IMR-90 (cell line): ENCODE measurements around the gene ATP9B. TPM values are rescaled to one million over a fixed set of nuclear protein-coding genes. Genes with fewer than 3 reads are reported as not detected.

Source experiments
- ATAC-seq: fragments of 200-7000 bp; cut with Tn5 transposase; 2 replicates; pipeline ENCODE4 v1.9.1; 2020; ENCODE audit warnings: low read depth, mild to moderate bottlenecking, moderate library complexity
- BruUV-seq: library from RNA; stranded (reverse); fragments of 400-500 nt; replicated peaks from 2 replicates; lab custom pipeline; 2021; lab: Mats Ljungman, UMichigan
- CTCF ChIA-PET: fragments of 300-600 bp; formaldehyde crosslinking; extraction: SDS; loops from one replicate; lab custom pipeline; 2021; ENCODE audit warnings: antibody characterized with exemption; lab: Yijun Ruan, JAX
- POLR2A ChIA-PET: fragments of 300-600 bp; sonication (Branson Sonifier 250); formaldehyde crosslinking; loops from one replicate; lab custom pipeline; 2022; ENCODE audit warnings: antibody characterized with exemption; ENCODE audit not compliant: unreplicated experiment; lab: Charles Lee
- DNase-seq: peaks from one replicate; pipeline ENCODE4 v3.0.0; 2013
- H2AFZ ChIP-seq: replicated peaks from 2 replicates; pipeline ENCODE3; 2013; ENCODE audit warnings: low read length, mild to moderate bottlenecking; ENCODE audit not compliant: poor library complexity
- H2AK5ac ChIP-seq: 2 replicates; pipeline ENCODE4 v1.6.1; 2013; ENCODE audit warnings: low read depth, low read length, inconsistent platforms
- H2AK9ac ChIP-seq: replicated peaks from 2 replicates; pipeline ENCODE3; 2013; ENCODE audit warnings: mild to moderate bottlenecking, low read depth, low read length, moderate library complexity; ENCODE audit not compliant: poor library complexity
- H2BK120ac ChIP-seq: 2 replicates; pipeline ENCODE4 v1.6.1; 2013; ENCODE audit warnings: low read depth, low read length, inconsistent platforms
- H2BK15ac ChIP-seq: 3 replicates; pipeline ENCODE4 v1.6.1; 2013; ENCODE audit warnings: low read depth, low read length, inconsistent platforms
- H2BK20ac ChIP-seq: 2 replicates; pipeline ENCODE4 v1.6.1; 2013; ENCODE audit warnings: low read depth, mild to moderate bottlenecking, inconsistent platforms, low read length, moderate library complexity
- H2BK5ac ChIP-seq: 2 replicates; pipeline ENCODE4 v1.6.1; 2013; ENCODE audit warnings: mild to moderate bottlenecking, low read depth, low read length, inconsistent platforms; ENCODE audit not compliant: poor library complexity, severe bottlenecking
- H3K14ac ChIP-seq: replicated peaks from 2 replicates; pipeline ENCODE4 v1.6.1; 2013; ENCODE audit warnings: low read depth, low read length, inconsistent platforms
- H3K18ac ChIP-seq: 2 replicates; pipeline ENCODE4 v1.6.1; 2013; ENCODE audit warnings: low read depth, low read length, control low read depth
- H3K23ac ChIP-seq: 2 replicates; pipeline ENCODE4 v1.6.1; 2013; ENCODE audit warnings: low read depth, low read length, inconsistent platforms
- H3K27ac ChIP-seq: 2 replicates; pipeline ENCODE4 v1.5.1; 2013; ENCODE audit warnings: mild to moderate bottlenecking, control low read depth, low read length; ENCODE audit not compliant: insufficient read depth
- H3K27me3 ChIP-seq: 2 replicates; pipeline ENCODE4 v1.6.1; 2013; ENCODE audit warnings: low read length; ENCODE audit not compliant: control insufficient read depth, insufficient read depth
- H3K36me3 ChIP-seq: 2 replicates; pipeline ENCODE4 v1.6.1; 2013; ENCODE audit warnings: low read length, mixed read lengths; ENCODE audit not compliant: control insufficient read depth, insufficient read depth
- H3K4ac ChIP-seq: 2 replicates; pipeline ENCODE4 v1.6.1; 2013; ENCODE audit warnings: low read depth, low read length, inconsistent platforms
- H3K4me1 ChIP-seq: 2 replicates; pipeline ENCODE4 v1.6.1; 2013; ENCODE audit warnings: low read length, mixed read lengths; ENCODE audit not compliant: control insufficient read depth, insufficient read depth
- H3K4me2 ChIP-seq: 2 replicates; pipeline ENCODE4 v1.6.1; 2013; ENCODE audit warnings: low read depth, mild to moderate bottlenecking, control low read depth, low read length, moderate library complexity
- H3K4me3 ChIP-seq: 2 replicates; pipeline ENCODE4 v1.5.1; 2013; ENCODE audit warnings: low read depth, mild to moderate bottlenecking, control low read depth, low read length, moderate library complexity; ENCODE audit not compliant: insufficient read depth
- H3K56ac ChIP-seq: 2 replicates; pipeline ENCODE4 v1.6.1; 2013; ENCODE audit warnings: low read length, inconsistent platforms; ENCODE audit not compliant: insufficient read depth; ENCODE audit errors: extremely low read depth
- H3K79me1 ChIP-seq, 2 experiments: 2 replicates each; pipeline ENCODE4 v1.6.1; 2013; ENCODE audit warnings: low read length in 2 of 2, inconsistent platforms in 1 of 2, low read depth in 1 of 2
- H3K9ac ChIP-seq: 2 replicates; pipeline ENCODE4 v1.6.1; 2013; ENCODE audit warnings: low read depth, low read length, control low read depth
- H3K9me1 ChIP-seq: 2 replicates; pipeline ENCODE4 v1.6.1; 2013; ENCODE audit warnings: low read length, inconsistent platforms; ENCODE audit not compliant: insufficient read depth
- H3K9me3 ChIP-seq: 2 replicates; pipeline ENCODE4 v1.6.1; 2013; ENCODE audit warnings: low read length; ENCODE audit not compliant: control insufficient read depth, insufficient read depth
- H4K20me1 ChIP-seq: 2 replicates; pipeline ENCODE4 v1.6.1; 2013; ENCODE audit warnings: low read length, inconsistent platforms; ENCODE audit not compliant: insufficient read depth
- H4K5ac ChIP-seq: 2 replicates; pipeline ENCODE4 v1.6.1; 2013; ENCODE audit warnings: mild to moderate bottlenecking, low read depth, low read length, control low read depth
- H4K8ac ChIP-seq, 2 experiments: 2 replicates each; pipeline ENCODE4 v1.6.1; 2013; ENCODE audit warnings: low read depth in 2 of 2, low read length in 2 of 2, control low read depth in 1 of 2, inconsistent platforms in 1 of 2
- H4K91ac ChIP-seq: 2 replicates; pipeline ENCODE4 v1.6.1; 2013; ENCODE audit warnings: low read depth, low read length, inconsistent platforms; ENCODE audit not compliant: insufficient read depth
- CEBPB ChIP-seq: IDR thresholded peaks from 2 replicates; pipeline ENCODE4 v1.6.1; 2012; ENCODE audit warnings: low read depth, low read length, improper control_type of control experiment
- CHD1 ChIP-seq: IDR thresholded peaks from 2 replicates; pipeline ENCODE4 v1.6.1; 2012; ENCODE audit warnings: low read depth, low read length, improper control_type of control experiment
- NFE2L2 ChIP-seq: fragments of 150-350 bp; IDR thresholded peaks from 2 replicates; pipeline ENCODE4 v1.6.1; 2016; ENCODE audit warnings: low read depth, mild to moderate bottlenecking, low read length
- POLR2A ChIP-seq: IDR thresholded peaks from 2 replicates; pipeline ENCODE4 v1.6.1; 2012; ENCODE audit warnings: mild to moderate bottlenecking, low read depth, low read length
- USF2 ChIP-seq: fragments of 150-350 bp; IDR thresholded peaks from 2 replicates; pipeline ENCODE4 v1.6.1; 2017; ENCODE audit warnings: mild to moderate bottlenecking, antibody characterized with exemption, low read length, low read depth
- WGBS, 2 experiments: methylation state at CpG; one replicate each; pipeline versions ENCODE4 v1.1.5 to v1.1.7; 2013; ENCODE audit warnings: missing lambda C conversion rate in 2 of 2; ENCODE audit not compliant: insufficient read length in 1 of 2; ENCODE audit errors: extremely low coverage in 2 of 2; 5-methylcytosine and 5-hydroxymethylcytosine counted together
- dilution Hi-C: fragments of 300-500 bp; cut with HindIII; formaldehyde crosslinking; loops from one replicate; pipeline ENCODE4 v1.14.3; 2018; ENCODE audit warnings: low sequenced_read_pairs; ENCODE audit not compliant: unreplicated experiment
- in situ Hi-C: fragments of 300-500 bp; cut with MboI; formaldehyde crosslinking; loops from 3 replicates; pipeline ENCODE4 v1.14.3; 2019; ENCODE audit warnings: low sequenced_read_pairs, inconsistent platforms, mixed read lengths
- intact Hi-C: fragments of 100-400 bp; cut with micrococcal nuclease; formaldehyde crosslinking; loops from 2 replicates; pipeline ENCODE4 v1.10.0; 2022
- polyA plus RNA-seq, 3 experiments: library from polyadenylated mRNA; depleted of rRNA; stranded (reverse); fragments of >200 nt; gene quantifications; 2 replicates each; pipeline ENCODE4 v1.2.3, GENCODE V29; 2012; ENCODE audit warnings: low replicate concordance in 1 of 3
- total RNA-seq: library from RNA; depleted of rRNA; stranded (reverse); fragments of >200 nt; gene quantifications from 2 replicates; pipeline ENCODE4 v1.2.3, GENCODE V29; 2012

The ATP9B gene
- total and polyA plus RNA-seq, 2 of the 4 experiments (the other 2 are of a cell fraction): 11.0 to 11.5 TPM

- no peak overlapping the region for H4K5ac ChIP-seq
- no peak overlapping the region for H3K4ac ChIP-seq
- H3K4me2 ChIP-seq: no peak overlapping the region
- H2AK5ac ChIP-seq: no peak overlapping the region
- no peaks in the 10 kb centered on the region for H3K36me3 ChIP-seq
- ATAC-seq (no peak), DNase-seq (no peak)
- no peak overlapping the region for H3K14ac ChIP-seq
- no peak overlapping the region for H4K8ac ChIP-seq
- H2AK9ac ChIP-seq: no peak overlapping the region
- in situ Hi-C loops: no loop called here
- H3K9me1 ChIP-seq: no peaks in the 10 kb centered on the region
- CTCF ChIA-PET: interaction anchor here (0.6 kb wide), 1 partner anchor 1902 kb away, joined by 4 read pairs; no protein-coding TSS in a partner anchor
- H3K4me1 ChIP-seq: no peaks in the 10 kb centered on the region
- POLR2A ChIA-PET: no interaction called here
- H3K9me3 ChIP-seq: no peaks in the 10 kb centered on the region; the same call in 1 of the 2 replicates
- no peak overlapping the region for H3K9ac ChIP-seq
- H3K27me3 ChIP-seq: no peaks in the 10 kb centered on the region
- dilution Hi-C loops: no loop called here
- TF ChIP-seq USF2 (no peak), POLR2A (no peak), CHD1 (no peak), CEBPB (no peak), NFE2L2 (no peak)
- H2BK120ac ChIP-seq: no peak overlapping the region
- intact Hi-C loops: no loop called here
- no peak overlapping the region for H3K23ac ChIP-seq
- no peak overlapping the region for H2BK15ac ChIP-seq
- H2BK5ac ChIP-seq: no peak overlapping the region
- H2AFZ ChIP-seq: no peak overlapping the region
- no peak overlapping the region for H2BK20ac ChIP-seq
- H3K56ac ChIP-seq: no peak overlapping the region
- H3K18ac ChIP-seq: no peak overlapping the region
- no peak overlapping the region for H3K27ac ChIP-seq
- no peaks in the 10 kb centered on the region for H4K20me1 ChIP-seq
- no TSS peak for BruUV-seq
- 100% methylated on average over 1 of the region's 5 CpGs; no CpG with 5 or more reads in 1 of the 2 experiments for WGBS, 2 experiments
- no peaks in the 10 kb centered on the region for H3K79me1 ChIP-seq
- no peak overlapping the region for H3K4me3 ChIP-seq
- H4K91ac ChIP-seq: no peak overlapping the region
Observed at GRCh38 chr18:79043288-79043687, 25.9 kb upstream of the ATP9B start.
